IMR-90 (cell line): Measurements from ENCODE around the gene HAGH.

Experiments used
- BHLHE40 ChIP-seq: fragments of 150-350 bp; IDR thresholded peaks from 2 replicates; pipeline ENCODE4 v1.6.1; 2016; ENCODE audit warnings: mild to moderate bottlenecking, low read depth, low read length
- CTCF ChIP-seq: conservative IDR thresholded peaks from 2 replicates; pipeline ENCODE4 v1.5.1; 2012; ENCODE audit warnings: mild to moderate bottlenecking, low read depth, low read length, improper control_type of control experiment
- FOS ChIP-seq: fragments of 150-350 bp; IDR thresholded peaks from 2 replicates; pipeline ENCODE4 v1.6.1; 2016; ENCODE audit warnings: low read depth, low read length
- MAFK ChIP-seq: IDR thresholded peaks from 2 replicates; pipeline ENCODE4 v1.6.1; 2012; ENCODE audit warnings: low read depth, low read length, improper control_type of control experiment
- MAZ ChIP-seq: IDR thresholded peaks from 2 replicates; pipeline ENCODE4 v1.6.1; 2012; ENCODE audit warnings: low read depth, mild to moderate bottlenecking, low read length, improper control_type of control experiment, moderate library complexity, borderline replicate concordance
- MXI1 ChIP-seq: IDR thresholded peaks from 2 replicates; pipeline ENCODE4 v1.6.1; 2012; ENCODE audit warnings: low read depth, mild to moderate bottlenecking, low read length, moderate library complexity, borderline replicate concordance
- POLR2A ChIP-seq: IDR thresholded peaks from 2 replicates; pipeline ENCODE4 v1.6.1; 2012; ENCODE audit warnings: mild to moderate bottlenecking, low read depth, low read length
- RFX5 ChIP-seq: IDR thresholded peaks from 2 replicates; pipeline ENCODE4 v1.8.0; 2012; ENCODE audit warnings: low read depth, mild to moderate bottlenecking, low read length, moderate library complexity
- SMC3 ChIP-seq: fragments of 150-350 bp; IDR thresholded peaks from 2 replicates; pipeline ENCODE4 v1.6.1; 2016; ENCODE audit warnings: low read depth, mild to moderate bottlenecking, antibody characterized with exemption, low read length, moderate library complexity
- USF2 ChIP-seq: fragments of 150-350 bp; IDR thresholded peaks from 2 replicates; pipeline ENCODE4 v1.6.1; 2017; ENCODE audit warnings: mild to moderate bottlenecking, antibody characterized with exemption, low read length, low read depth

- no peak for TF ChIP-seq RFX5
- TF ChIP-seq POLR2A = no peak
- TF ChIP-seq CTCF = no peak
- TF ChIP-seq MXI1 = no peak
- no peak for TF ChIP-seq USF2
- TF ChIP-seq FOS = no peak
- TF ChIP-seq MAZ = no peak
- TF ChIP-seq MAFK = no peak
- no peak for TF ChIP-seq SMC3
- no peak for TF ChIP-seq BHLHE40
Measured at GRCh38 chr16:1776672-1776955, 50.0 kb downstream of the HAGH start.
